Thymus (tissue), 11 donors: ENCODE measurements around the gene TSSC4. TPM values are rescaled to one million over a fixed set of nuclear protein-coding genes. Genes with fewer than 3 reads are reported as not detected.

Source experiments
- DNase-seq, 9 donors: peaks; one replicate each; pipeline ENCODE4 v3.0.0-alpha.2; 2013; ENCODE audit warnings: low spot score in 9 of 9, low read depth in 6 of 9, missing footprints in 1 of 9
- H3K27ac ChIP-seq, 2 donors: one replicate each; pipeline ENCODE4 v1.5.1; 2013; ENCODE audit warnings: control low read depth in 1 of 2, low read depth in 1 of 2, low read length in 1 of 2, mild to moderate bottlenecking in 1 of 2, moderate library complexity in 1 of 2
- H3K27me3 ChIP-seq, 2 donors: one replicate each; pipeline ENCODE4 v1.5.1; 2013; ENCODE audit warnings: low read length in 1 of 2; ENCODE audit not compliant: control insufficient read depth in 2 of 2, insufficient read depth in 1 of 2
- H3K36me3 ChIP-seq, 2 donors: one replicate each; pipeline ENCODE4 v1.5.1; 2013; ENCODE audit warnings: low read length in 1 of 2, mild to moderate bottlenecking in 1 of 2, moderate library complexity in 1 of 2; ENCODE audit not compliant: control insufficient read depth in 2 of 2, insufficient read depth in 2 of 2
- H3K4me1 ChIP-seq, 2 donors: one replicate each; pipeline ENCODE4 v1.5.1; 2013; ENCODE audit warnings: low read length in 2 of 2; ENCODE audit not compliant: control insufficient read depth in 2 of 2, insufficient read depth in 2 of 2
- H3K4me3 ChIP-seq, 2 donors: one replicate each; pipeline ENCODE4 v1.5.1; 2013; ENCODE audit warnings: low read length in 2 of 2, control low read depth in 1 of 2, mild to moderate bottlenecking in 1 of 2
- H3K9me3 ChIP-seq, 2 donors: one replicate each; pipeline ENCODE4 v1.5.1; 2013; ENCODE audit warnings: low read length in 1 of 2, mild to moderate bottlenecking in 1 of 2; ENCODE audit not compliant: control insufficient read depth in 2 of 2, insufficient read depth in 1 of 2
- WGBS: extraction: QIAGEN DNeasy Blood & Tissue Kit; methylation state at CpG from one replicate; pipeline ENCODE4 v1.1.7; 2013; 5-methylcytosine and 5-hydroxymethylcytosine counted together
- polyA plus RNA-seq: library from polyadenylated mRNA; stranded (reverse); fragments of 200-250 nt; gene quantifications from one replicate; pipeline ENCODE4 v1.2.3, GENCODE V29; 2013
- total RNA-seq: library from RNA; stranded (reverse); fragments of 120-200 nt; gene quantifications from one replicate; pipeline ENCODE4 v1.2.4, GENCODE V29; 2013
- donor health status: healthy.

Gene TSSC4
- total and polyA plus RNA-seq, 2 donors, result 56.8 to 62.0 TPM

DNA sequence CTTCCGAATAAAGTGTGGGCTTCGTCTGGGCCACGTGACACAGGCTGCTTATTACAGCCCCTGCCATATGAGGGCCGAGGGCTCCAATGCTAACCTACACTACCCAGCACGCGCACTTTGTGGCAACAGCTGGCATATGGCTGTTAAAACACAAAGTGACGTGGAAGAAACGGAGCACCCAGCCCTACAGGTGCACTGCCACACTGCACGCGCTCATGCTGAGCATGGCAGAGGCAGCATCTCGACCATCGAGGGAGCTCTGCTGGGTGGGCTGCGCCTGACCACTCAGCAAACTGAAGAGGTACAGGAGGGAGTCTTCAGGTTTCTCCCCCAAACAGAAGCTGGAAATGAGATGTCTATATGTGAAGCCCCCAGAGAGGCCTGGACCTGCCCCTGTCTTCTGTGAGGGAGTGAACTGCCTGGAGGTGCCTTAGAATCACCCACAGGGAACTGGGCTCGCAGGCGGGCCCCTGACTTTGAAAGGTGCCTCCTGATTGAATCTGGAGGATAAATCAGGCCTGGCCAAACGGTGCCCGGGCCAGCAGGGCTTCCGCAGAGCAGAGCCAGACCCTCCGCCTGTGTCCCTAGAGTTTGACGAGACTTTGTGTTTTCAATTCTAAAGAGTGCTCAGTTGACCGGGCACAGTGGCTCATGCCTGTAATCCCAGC, 18.3 kb downstream of the TSSC4 start:
- 61% methylated on average over 21 of the region's 21 CpGs for WGBS
- Histone ChIP-seq H3K4me3 (no peak overlapping the region), H3K27ac (no peak overlapping the region), H3K4me1 (peaks cover 2 to 8% of the 10 kb centered on the region in 2 donors), H3K36me3 (no peaks in the 10 kb centered on the region), H3K27me3 (peaks cover 0 to 10% of the 10 kb centered on the region in 2 donors), H3K9me3 (no peaks in the 10 kb centered on the region)
- peak in 3 of 9 donors; percentile 16 to 63 (median 19) for DNase-seq

DNA sequence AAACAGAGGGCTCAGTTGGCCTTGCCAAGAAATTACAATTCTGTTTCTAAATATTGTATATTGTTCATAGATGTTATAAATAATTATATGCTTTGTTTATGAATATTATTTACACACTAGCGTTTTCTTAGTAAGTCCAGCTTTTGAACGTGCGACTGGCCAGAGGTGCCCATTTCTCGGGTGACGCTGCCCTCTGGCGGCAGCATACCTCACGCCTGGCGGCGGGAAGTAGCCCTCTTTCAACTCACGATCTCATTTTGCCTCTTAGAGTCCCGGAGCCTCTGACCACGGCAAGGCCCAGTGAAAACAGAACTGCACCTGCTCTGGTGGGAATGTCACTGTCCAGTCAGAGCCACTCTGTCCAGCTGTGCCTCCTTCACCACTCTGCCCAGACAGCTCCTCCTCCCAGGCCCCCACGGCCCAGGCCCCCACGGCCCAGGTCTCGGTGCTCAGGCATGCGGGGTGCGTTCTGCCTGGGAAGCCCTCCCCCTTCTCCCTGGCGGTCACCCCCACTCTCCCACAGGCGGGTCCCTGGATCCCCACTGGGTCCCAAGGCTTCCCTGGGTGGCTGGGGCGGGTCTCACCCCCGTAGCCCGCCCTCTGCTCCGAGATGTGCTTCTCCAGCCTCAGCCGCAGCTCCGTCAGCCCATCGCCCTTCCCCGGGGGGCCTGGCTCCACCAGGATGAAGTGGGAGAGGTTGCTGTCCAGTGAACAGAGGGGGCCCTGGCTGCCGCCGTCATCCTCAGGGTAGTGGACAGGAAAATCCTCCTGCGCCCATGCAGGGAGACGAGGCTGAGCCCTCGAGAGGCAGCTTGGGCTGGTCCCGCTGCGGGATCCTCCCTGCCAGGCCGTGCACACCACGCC, 19.3 kb downstream of the TSSC4 start:
- H3K27me3 ChIP-seq, result peaks cover 0 to 10% of the 10 kb centered on the region in 2 donors
- H3K27ac ChIP-seq, result peak overlapping the region in 1 of 2 donors; percentile 3
- H3K9me3 ChIP-seq, result no peaks in the 10 kb centered on the region
- peaks cover 2 to 8% of the 10 kb centered on the region in 2 donors for H3K4me1 ChIP-seq
- H3K4me3 ChIP-seq, result no peak overlapping the region
- WGBS, result 66% methylated on average over 36 of the region's 36 CpGs
- no peaks in the 10 kb centered on the region for H3K36me3 ChIP-seq
- DNase-seq, result peak in 6 of 9 donors; percentile 40 to 71 (median 56)

DNA sequence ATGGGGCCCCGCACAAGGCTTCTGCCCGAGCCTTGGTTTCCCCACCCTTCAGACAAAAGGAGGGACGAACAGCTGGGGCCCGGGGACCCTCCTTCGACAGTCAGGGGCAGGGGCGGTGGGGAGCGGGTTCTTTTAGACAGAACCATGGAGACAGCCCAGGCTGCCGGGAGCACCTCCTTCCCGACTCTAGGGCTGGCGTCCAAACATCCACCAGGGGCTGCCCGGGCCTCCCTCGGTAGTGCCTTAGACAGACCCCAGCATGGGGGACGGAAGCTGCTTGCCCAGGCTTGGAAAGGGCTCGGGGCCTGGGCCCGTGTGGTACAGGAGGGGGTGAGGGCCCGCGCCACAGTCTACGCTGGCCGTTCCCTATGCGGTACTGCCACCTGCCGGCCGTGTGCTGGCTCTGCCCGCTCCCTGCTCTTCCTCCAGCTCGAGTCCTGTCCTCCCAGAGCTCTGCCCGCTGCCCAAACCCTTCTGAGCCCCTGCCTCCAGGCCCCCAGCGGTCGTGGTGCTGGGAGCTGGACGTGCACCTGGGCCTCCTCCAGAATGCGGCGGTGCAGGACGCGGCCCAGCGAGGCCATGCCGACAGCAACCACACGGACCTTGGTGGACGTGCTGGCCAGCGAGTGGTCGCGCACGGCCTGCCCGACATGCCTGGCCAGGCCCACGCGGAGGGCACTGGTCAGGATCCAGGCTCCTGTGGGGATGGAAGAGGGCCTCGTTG, 20.1 kb downstream of the TSSC4 start:
- 39% methylated on average over 44 of the region's 44 CpGs for WGBS
- H3K4me1 ChIP-seq, result peaks cover 2 to 8% of the 10 kb centered on the region in 2 donors
- H3K9me3 ChIP-seq, result no peaks in the 10 kb centered on the region
- no peak overlapping the region for H3K4me3 ChIP-seq
- H3K27ac ChIP-seq, result no peak overlapping the region
- H3K27me3 ChIP-seq, result peaks cover 0 to 10% of the 10 kb centered on the region in 2 donors
- DNase-seq, result peak in 8 of 9 donors; percentile 48 to 79 (median 58)
- H3K36me3 ChIP-seq, result no peaks in the 10 kb centered on the region

DNA sequence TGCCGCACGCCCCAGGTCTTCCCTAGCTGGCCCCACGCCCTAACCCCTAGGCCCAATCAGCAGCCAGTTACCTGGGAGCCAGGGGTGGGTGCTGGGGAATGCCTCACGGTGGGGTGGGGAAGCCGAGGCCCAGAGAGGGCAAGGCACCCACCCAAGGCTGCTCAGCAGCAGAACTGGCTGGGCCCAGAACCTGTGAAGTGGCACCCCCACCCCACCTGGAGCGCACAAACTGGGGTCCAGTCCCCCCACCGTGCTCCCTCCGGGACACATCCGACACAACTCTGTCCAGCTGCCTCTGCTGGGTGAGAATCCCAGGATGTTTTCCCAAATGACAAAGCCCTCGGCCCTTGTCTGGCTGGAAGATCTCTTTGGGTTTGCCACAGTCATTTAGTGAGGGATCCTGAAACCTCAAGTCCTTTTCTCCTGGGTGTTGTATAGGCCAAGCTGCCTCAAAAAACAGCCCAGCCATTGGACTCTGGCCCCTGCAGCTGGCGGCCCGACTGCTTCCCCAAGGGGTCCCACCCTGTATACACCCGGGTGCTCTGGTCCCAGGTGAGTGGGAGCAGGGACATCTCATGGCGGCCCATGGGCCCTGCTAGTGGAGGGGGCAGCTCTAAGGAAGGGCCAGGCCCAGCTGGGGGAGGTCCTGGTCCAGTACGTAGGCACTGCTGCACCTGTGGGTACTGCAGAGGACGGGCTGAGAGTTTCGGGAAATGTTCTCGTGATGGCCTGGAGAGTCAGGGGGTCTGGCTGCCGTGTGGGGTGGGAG, 20.9 kb downstream of the TSSC4 start:
- DNase-seq, result no peak
- H3K36me3 ChIP-seq, result no peaks in the 10 kb centered on the region
- H3K4me3 ChIP-seq, result no peak overlapping the region
- H3K4me1 ChIP-seq, result peaks cover 2 to 8% of the 10 kb centered on the region in 2 donors
- no peaks in the 10 kb centered on the region for H3K9me3 ChIP-seq
- 85% methylated on average over 19 of the region's 19 CpGs for WGBS
- H3K27me3 ChIP-seq, result peaks cover 0 to 10% of the 10 kb centered on the region in 2 donors
- H3K27ac ChIP-seq, result no peak overlapping the region

DNA sequence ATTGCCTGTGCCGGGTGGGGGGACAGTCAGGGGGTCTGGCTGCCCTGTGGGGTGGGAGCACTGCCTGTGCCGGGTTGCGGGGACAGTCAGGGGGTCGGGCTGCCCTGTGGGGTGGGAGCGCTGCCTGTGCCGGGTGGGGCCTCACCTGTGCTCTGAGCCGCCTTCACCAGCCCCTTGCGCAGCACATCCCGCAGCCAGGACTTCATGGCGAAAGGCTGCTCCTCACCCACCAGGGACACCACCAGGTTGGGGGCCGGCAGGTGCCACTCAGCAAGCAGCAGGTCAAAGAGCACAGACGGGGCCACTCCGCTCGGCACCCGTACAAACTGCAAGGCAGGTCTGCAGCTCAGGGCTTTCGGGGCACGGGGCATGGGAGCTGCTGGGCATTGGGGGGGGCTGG, 21.4 kb downstream of the TSSC4 start:
- H3K4me3 ChIP-seq, result no peak overlapping the region
- H3K9me3 ChIP-seq, result no peaks in the 10 kb centered on the region
- no peaks in the 10 kb centered on the region for H3K36me3 ChIP-seq
- no peak for DNase-seq
- H3K27ac ChIP-seq, result no peak overlapping the region
- peaks cover 0 to 10% of the 10 kb centered on the region in 2 donors for H3K27me3 ChIP-seq
- WGBS, result 92% methylated on average over 17 of the region's 17 CpGs
- H3K4me1 ChIP-seq, result peaks cover 2 to 8% of the 10 kb centered on the region in 2 donors

DNA sequence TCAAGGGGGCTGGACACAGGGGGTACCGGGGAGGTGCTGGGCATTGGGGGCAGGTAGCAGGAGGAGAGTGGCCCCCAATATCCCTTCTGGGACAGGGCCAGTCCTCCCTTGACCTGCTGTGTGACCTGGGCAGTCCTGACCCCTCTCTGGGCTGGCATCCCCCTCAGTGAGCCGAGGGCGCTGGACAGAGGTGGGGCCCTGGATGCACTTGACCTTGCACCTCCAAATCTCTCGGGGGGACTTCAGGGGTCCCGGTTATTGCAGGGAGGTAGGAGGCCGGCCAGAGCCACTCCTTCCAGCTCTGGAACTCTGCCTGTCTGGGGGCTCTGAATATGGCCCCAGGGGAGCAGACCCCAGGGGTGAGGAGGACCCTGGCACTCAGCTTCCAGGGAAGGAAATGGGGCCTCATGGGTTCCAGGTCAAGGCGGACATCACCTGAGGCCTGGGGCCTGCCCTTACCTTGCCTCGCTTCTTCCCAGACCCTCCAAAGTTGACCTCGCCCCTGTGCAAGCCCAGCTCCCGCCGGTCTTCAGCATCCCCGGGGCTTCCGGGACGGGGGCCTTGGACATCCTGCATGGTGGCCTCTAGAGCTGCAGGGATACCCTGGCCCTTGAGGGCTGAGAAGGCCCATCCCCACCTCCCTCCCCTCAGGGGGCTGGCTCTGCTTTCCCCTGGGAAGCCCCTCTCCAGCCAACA, 22.1 kb downstream of the TSSC4 start:
- H3K27me3 ChIP-seq, result peaks cover 0 to 10% of the 10 kb centered on the region in 2 donors
- H3K9me3 ChIP-seq, result no peaks in the 10 kb centered on the region
- H3K27ac ChIP-seq, result no peak overlapping the region
- 97% methylated on average over 14 of the region's 14 CpGs for WGBS
- no peak for DNase-seq
- H3K36me3 ChIP-seq, result no peaks in the 10 kb centered on the region
- no peak overlapping the region for H3K4me3 ChIP-seq
- peaks cover 2 to 8% of the 10 kb centered on the region in 2 donors for H3K4me1 ChIP-seq

DNA sequence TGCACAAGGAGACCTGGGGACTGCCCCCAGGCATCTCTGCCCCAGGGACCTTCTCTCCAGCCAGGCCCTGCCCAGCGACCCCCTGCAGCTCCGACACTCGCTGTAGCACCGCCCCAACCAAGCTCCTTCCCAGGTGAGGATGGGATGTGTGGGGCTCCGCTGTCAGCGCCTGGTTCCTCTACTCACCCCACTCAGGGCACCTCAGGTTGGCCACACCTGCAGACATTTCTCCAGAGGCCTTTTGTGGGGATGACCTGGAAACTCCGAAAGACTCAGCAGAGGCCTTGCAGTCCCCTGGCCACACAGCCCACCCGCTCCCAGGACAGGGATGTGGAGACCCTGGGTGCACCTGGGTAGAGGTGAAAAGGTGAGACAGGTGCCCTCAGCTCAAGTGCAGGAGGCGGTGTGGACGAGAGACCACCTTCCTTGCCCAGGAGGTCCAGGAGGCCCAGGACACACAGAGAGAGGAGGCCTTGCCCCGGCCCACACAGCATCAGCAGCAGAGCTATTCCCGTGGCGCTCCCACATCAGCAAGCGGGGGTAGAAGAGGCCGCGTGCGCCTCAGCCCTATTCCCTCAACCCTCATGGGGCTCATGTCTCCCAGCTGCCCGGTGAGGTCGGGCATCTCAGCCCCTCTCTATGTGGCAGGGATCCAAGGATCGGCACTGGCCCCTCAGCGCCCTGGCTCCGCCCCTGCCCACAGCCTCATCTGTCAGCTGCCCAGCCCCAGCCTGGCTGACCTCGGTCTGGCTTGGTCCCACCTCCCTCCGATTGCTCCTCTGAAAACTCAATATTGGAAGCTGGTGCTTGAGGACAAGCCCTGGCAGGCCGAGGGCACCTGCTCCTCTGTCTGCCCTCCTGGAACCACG, 22.8 kb downstream of the TSSC4 start:
- Histone ChIP-seq H3K27ac (no peak overlapping the region), H3K36me3 (no peaks in the 10 kb centered on the region)

More for the DNA sequence above, 22.8 kb downstream of the TSSC4 start:
- Histone ChIP-seq H3K4me3 (no peak overlapping the region), H3K4me1 (peaks cover 2 to 8% of the 10 kb centered on the region in 2 donors), H3K27me3 (peaks cover 0 to 10% of the 10 kb centered on the region in 2 donors), H3K9me3 (no peaks in the 10 kb centered on the region)
- WGBS, result 92% methylated on average over 26 of the region's 26 CpGs
- no peak for DNase-seq
